ENCODE measurements around the gene ULK4.

DNA sequence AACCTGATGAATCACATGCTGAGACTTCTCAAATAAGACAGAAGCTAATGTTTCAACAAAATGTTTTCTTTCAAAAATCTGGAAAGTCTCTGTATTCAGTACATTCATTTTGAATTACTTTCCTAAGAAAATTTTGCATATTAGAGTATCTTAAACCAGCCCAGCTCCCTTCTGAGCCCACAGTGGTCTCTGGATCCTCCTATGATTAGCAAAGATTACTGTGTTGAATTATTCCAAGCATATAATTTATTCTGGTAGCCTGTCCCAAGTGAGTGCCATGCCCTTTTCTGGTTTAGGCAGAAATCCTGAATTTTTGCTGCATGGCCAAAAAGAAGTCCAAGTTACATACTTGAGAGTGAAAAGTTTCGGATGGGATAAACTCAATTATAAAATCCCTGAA lies 483.6 kb downstream of the ULK4 start:
- TF ChIP-seq EP300 (conservative IDR thresholded peaks at IDR 0.05; ENCODE audit: poor library complexity, severe bottlenecking) (no peak), CTCF (IDR thresholded peaks at IDR 0.05; ENCODE audit: poor library complexity, severe bottlenecking) (no peak), TAF1 (IDR thresholded peaks at IDR 0.05; ENCODE audit: low read depth) (no peak), POLR2AphosphoS5 (IDR thresholded peaks at IDR 0.05) (no peak), EZH2 (IDR thresholded peaks at IDR 0.05; ENCODE audit: borderline replicate concordance, insufficient read depth, low read length, poor library complexity, severe bottlenecking) (no peak), RAD21 (conservative IDR thresholded peaks at IDR 0.05) (no peak), SMC3 (conservative IDR thresholded peaks at IDR 0.05; ENCODE audit: poor library complexity) (no peak), MXI1 (conservative IDR thresholded peaks at IDR 0.05; ENCODE audit: poor library complexity, severe bottlenecking) (no peak)
- TF ChIP-seq, protein P1, sequence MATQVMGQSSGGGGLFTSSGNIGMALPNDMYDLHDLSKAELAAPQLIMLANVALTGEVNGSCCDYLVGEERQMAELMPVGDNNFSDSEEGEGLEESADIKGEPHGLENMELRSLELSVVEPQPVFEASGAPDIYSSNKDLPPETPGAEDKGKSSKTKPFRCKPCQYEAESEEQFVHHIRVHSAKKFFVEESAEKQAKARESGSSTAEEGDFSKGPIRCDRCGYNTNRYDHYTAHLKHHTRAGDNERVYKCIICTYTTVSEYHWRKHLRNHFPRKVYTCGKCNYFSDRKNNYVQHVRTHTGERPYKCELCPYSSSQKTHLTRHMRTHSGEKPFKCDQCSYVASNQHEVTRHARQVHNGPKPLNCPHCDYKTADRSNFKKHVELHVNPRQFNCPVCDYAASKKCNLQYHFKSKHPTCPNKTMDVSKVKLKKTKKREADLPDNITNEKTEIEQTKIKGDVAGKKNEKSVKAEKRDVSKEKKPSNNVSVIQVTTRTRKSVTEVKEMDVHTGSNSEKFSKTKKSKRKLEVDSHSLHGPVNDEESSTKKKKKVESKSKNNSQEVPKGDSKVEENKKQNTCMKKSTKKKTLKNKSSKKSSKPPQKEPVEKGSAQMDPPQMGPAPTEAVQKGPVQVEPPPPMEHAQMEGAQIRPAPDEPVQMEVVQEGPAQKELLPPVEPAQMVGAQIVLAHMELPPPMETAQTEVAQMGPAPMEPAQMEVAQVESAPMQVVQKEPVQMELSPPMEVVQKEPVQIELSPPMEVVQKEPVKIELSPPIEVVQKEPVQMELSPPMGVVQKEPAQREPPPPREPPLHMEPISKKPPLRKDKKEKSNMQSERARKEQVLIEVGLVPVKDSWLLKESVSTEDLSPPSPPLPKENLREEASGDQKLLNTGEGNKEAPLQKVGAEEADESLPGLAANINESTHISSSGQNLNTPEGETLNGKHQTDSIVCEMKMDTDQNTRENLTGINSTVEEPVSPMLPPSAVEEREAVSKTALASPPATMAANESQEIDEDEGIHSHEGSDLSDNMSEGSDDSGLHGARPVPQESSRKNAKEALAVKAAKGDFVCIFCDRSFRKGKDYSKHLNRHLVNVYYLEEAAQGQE (IDR thresholded peaks at IDR 0.05; ENCODE audit: borderline replicate concordance), result no peak

All from neural cell (in vitro differentiated cells).